Measurements from ENCODE around the gene IER2.
A peak's percentile ranks its signal among the peaks of the same experiment; 100 is the strongest.
"Not testable (repeated sequence)": the region's sequence is repeated elsewhere in the genome, so short reads cannot be mapped to it uniquely, and the experiment has no call there.

Gene IER2

DNA sequence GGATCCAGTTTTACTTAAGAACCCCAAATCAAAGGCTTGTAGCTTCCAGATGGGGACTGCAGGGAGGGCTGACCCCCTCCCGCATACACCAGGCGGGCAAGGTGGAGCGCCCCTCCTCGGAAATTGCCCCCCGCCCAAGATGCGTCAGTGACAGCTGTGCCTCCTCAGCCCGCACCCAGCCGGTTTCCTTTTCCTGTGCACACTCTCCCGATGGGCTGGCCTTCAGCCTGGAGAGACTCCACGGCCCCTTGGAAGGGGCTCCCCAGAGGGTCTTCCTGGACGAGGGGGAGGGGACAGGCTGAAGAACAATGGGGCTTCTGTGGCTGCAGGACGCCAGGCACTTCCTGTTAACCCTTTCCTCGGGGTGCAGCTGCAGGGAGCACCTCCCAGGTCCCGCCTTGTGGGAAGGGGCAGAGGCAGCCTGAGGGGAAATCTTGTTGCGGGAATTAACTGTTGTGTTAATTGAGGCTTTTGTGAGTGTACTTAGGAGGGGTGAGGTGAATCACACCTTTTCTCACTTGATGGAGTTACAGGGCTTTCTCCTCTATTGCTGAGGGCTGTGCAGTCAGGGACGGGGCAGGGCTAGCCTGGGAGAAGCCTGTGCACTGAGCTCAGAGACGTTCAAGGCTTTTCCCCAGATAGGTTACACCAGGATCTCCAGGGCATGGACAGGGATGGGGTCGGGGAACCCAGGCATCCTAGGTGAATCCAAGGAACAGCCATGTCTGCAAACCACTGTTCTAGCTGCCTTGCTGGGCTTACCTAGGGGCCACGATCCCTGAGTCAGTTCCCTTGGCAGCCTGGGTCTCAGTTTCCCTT lies 14.3 kb downstream of the IER2 start:
- peak; percentile 73 for DNase-seq (ENCODE audit: low read depth)

DNA sequence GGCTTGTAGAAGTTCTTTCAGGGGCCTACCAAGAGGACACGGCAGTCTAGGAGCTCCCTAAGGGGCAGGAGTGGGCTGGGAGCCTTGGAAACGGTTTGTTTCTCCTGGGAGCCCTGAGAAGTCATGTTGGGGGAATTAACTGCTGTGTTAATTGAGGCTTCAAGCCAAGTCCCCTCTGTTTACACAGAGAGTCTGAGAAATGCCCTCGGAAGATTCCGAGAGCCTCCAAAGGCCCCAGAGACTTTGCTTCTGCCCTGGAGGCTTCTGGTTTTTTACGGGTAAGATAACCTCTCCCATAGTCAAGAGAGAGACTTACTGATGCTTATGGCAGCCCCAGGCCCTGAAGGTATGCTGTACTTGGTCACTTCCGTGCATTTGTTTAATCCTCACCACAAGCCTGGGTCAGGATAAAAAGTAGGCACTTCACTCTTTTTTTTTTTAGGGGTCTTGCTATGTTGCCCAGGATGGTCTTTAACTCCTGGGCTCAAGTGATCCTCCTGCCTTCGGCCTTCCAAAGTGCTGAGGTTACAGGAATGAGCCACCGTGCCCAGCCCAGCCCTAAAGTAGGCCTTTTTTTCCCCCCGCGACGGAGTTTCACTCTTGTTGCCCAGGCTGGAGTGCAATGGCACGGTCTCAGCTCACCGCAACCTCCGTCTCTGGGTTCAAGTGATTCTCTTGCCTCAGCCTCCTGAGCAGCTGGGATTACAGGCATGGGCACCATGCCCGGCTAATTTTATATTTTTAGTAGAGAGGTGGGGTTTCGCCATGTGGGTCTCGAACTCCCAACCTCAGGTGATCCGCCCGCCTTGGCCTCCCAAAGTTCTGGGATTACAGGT lies 15.2 kb downstream of the IER2 start:
- peak; percentile 41 for DNase-seq (ENCODE audit: low read depth)

DNA sequence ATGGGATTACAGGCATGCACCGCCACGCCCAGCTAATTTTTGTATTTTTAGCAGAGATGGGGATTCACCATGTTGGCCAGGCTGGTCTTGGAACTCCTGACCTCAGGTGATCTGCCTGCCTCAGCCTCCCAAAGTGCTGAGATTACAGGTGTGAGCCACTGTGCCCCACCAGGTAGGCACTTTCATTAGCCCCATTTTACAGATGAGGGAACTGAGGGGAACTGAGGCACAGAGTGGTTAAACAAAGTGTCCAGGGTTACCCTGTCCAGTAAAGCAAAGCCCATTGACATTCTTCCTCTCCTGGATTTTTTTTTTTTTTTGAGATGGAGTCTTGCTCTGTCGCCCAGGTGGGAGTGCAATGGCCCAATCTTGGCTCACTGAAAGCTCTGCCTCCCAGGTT lies 15.9 kb downstream of the IER2 start:
- not testable (repeated sequence) for DNase-seq (ENCODE audit: low read depth)

DNA sequence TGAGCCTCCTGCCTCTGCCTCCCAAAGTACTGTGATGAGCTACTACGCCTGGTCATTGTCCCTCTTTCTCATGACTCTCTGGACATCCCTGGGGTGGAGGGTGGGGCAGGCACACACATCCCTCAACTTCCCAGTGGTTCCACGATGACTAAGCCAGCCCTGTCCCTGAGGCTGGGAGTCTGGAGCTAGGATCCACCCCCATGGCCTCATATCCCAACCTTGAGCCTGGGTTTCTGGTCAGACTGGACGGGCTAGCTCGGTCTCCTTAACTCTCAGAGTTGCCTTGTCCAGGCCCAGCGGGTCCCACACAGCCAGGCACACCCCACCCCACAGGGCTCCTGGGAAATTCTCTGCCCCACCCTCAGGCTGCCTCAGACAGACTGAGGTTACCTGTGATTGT lies 19.6 kb downstream of the IER2 start:
- DNase-seq (ENCODE audit: low read depth): peak; percentile 92

DNA sequence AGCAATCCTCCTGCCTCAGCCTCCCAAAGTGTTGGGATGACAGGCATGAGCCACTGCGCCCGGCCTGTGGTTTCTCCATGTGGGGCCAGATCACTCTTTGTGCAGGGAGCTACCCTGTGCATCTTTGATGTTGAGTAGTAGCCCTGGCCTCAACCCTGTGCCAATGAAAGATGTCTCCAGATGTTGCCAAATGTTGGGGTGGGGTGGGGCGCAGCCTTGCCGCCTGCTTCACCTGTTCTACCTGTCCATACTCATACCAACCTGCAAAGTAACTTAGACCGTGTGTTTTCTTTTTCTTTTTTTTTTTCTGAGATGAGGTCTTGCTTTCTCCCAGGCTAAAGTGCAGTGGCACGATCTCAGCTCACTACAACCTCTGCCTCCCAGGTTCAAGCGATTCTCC lies 20.9 kb downstream of the IER2 start:
- no peak for DNase-seq (ENCODE audit: low read depth)

DNA sequence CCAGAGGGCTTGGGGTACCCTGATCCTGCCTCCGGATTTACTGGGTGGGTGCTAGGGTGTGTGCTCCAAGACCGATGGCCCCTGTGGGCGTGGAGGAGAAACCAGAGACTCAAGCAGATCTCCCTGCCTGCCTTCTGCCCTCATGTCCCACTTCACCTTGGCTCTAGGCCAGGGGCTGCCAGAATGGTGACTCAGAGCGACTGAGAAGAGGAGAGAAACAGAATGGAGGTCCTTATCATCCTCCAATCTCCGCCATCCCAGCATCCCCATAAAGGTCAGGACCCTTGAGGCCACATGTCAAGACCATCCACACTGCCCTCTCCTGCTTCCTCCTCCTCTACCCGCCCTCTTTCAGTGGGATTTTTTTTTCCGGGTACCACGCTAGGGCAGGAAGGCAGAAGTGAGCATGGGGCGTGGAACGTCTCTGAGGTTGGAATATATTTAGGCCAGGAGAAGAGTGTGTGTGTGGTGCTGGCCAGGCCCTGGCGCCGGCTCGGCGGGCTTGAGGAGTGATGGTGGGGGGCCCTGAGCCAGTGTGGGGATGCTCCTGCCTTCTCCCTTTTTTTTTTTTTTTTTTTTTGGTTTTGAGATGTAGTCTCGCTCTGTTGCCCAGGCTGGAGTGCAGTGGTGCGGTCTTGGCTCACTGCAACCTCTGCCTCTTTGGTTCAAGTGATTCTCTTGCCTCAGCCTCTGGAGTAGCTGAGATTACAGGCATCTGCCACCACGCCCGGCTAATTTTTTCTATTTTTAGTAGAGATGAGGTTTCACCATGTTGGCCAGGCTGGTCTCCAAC lies 22.3 kb downstream of the IER2 start:
- peak; percentile 94 for DNase-seq (ENCODE audit: low read depth)

DNA sequence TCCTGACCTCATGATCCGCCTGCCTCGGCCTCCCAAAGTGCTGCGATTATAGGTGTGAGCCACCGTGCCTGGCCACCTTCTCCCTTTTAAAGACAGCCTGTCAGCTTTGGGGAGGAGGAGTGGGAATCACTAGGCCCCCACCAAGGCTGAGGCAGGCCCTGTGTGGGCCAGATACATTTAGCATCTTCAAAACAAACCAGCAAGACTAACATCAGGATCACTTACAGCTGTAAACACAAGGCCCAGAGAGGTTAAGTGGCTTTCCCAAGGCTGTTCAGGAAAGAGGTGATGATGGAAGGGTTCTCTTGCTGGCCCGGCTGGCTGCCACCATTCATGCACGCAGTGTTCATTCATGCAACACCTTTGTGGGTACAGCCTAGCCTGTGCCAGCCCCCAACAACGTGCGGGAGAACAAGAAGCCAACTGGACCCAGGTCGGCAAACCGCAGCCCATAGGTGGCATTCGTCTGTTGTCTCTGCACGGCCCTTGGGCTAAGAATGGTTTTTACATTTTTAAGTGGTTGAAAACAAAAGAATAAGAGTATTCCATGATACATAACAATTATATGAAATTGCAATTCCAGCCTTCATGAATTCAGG lies 23.0 kb downstream of the IER2 start:
- no peak for DNase-seq (ENCODE audit: low read depth)

DNA sequence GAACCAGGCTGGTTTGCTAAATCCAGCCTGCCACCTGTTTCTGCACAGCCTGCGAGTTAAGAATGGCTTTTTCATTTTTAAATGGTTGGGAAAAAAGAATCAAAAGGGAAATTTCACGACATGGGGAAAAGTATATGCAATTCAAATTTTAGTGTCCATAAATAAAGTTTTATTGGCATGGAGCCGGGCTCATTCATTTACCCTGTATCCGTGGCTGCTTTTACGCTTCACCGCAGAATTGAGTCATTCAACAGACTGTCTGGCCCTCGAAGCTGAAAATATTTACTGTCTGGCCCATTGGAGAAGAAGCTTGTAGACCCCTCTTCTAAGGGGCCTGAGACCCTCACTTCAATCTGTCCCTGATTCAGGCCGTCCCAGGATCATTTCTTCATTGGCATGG lies 26.1 kb downstream of the IER2 start:
- no peak for DNase-seq (ENCODE audit: low read depth)

DNA sequence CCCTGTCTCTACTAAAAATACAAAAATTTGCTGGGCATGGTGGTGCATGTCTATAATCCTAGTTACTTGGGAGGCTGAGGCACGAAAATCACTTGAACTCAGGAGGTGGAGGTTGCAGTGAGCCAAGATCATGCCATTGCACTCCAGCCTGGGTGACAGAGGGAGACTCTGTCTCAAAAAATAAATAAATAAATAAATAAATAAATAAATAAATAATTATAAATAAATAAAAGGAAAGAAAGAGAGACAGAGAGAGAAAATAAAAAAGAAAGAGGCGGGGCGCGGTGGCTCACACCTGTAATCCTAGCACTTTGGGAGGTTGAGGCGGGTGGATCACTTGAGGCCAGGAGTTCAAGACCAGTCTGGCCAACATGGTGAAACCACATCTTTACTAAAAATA lies 27.4 kb downstream of the IER2 start:
- DNase-seq (ENCODE audit: low read depth): not testable (repeated sequence)

DNA sequence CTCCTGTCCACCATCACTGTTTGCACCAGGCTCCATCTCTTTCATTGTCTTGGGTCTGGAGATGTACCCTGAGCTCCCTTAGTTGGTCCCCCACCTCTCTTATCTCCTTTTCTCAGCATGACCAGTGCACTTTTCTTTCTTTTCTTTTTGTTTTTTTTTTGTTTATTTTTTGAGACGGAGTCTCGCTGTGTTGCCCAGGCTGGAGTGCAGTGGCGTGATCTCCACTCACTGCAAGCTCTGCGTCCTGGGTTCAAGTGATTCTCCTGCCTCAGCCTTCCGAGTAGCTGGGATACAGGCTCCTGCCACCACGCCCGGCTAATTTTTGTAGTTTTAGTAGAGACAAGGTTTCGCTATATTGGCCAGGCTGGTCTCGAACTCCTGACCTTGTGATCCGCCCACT lies 28.1 kb downstream of the IER2 start:
- DNase-seq (ENCODE audit: low read depth): not testable (repeated sequence)

DNA sequence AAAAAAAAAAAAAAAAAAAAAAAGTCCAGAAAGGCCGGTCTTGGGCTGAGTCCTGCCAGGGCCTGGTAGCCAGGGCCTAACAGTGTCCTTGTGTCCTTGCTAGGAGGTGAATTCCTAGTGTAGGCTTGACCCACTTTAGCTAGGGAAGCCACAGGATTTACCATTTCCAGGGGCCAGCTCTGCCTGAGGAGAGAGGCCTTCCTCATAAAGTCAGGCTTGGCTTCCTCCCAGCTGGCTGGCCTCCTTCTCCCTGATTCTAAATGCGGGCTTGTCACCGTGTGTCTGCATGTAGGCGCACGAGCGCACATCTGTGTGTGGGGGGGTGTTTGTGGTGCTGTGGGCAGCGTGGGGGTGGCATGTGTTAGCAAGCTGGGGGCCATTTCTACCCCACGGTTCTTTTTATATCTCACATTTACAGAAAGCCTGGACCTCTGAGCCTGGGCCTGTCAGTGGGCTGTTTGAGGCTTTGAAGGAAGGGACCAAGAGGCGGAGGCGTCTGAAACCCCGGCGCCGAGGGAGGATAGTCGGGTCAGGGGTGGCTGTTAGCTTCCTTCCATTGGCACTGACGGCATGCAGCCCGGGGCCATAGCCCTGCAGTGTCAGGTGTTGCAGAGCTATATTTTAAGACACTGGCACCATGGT lies 31.7 kb downstream of the IER2 start:
- peak; percentile 19 for DNase-seq (ENCODE audit: low read depth)

DNA sequence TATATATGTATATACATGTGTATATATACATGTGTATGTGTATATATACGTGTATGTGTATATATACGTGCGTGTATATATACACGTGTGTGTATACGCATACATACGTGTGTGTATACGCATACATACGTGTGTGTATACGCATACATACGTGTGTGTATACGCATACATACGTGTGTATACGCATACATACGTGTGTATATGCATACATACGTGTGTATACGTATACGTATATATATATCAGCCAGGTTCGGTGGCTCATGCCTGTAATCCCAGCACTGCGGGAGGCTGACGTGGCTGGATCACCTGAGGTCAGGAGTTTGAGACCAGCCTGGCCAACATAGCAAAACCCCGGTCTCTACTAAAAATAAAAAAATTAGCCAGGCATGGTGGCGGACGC lies 34.7 kb downstream of the IER2 start:
- DNase-seq (ENCODE audit: low read depth): not testable (repeated sequence)

DNA sequence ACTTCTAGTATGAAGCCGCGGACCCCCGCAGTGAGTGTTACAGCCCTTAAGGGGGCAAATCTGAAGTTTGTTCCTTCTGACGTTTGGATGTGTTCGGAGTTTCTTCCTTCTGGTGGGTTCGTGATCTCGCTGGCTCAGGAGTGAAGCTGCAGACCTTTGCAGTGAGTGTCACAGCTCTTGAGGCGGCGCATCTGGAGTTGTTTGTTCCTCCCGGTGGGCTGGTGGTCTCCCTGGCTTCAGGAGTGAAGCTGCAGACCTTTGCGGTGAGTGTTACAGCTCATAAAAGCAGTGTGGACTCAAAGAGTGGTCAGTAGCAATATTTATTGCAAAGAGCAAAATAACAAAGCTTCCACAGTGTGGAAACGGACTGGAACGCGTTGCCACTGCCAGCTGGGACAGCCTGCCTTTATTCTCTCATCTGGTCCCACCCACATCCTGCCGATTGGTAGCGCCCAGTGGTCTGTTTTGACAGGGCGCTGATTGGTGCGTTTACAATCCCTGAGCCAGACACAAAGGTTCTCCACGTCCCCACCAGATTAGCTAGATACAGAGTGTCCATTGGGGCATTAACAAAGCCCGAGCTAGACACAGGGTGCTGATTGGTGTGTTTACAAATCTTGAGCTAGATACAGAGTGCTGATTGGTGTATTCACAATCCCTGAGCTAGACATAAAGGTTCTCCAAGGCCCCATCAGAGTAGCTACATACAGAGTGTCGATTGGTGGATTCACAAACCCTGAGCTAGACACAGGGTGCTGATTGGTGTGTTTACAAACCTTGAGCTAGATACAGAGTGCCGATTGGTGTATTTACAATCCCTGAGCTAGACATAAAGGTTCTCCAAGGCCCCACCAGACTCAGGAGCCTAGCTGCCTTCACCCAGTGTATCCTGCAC lies 35.8 kb downstream of the IER2 start:
- not testable (repeated sequence) for DNase-seq (ENCODE audit: low read depth)

DNA sequence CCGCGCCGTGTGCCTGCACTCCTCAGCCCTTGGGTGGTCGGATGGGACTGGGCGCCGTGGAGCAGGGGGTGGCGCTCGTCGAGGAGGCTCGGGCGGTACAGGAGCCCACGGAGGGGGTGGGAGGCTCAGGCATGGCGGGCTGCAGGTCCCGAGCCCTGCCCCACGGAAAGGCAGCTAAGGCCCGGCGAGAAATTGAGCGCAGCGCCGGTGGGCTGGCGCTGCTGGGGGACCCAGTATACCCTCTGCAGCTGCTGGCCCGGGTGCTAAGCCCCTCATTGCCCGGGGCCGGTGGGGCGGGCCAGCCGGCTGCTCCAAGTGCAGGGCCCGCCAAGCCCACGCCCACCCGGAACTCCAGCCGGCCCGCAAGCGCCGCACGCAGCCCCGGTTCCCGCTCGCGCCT lies 36.5 kb downstream of the IER2 start:
- not testable (repeated sequence) for DNase-seq (ENCODE audit: low read depth)

DNA sequence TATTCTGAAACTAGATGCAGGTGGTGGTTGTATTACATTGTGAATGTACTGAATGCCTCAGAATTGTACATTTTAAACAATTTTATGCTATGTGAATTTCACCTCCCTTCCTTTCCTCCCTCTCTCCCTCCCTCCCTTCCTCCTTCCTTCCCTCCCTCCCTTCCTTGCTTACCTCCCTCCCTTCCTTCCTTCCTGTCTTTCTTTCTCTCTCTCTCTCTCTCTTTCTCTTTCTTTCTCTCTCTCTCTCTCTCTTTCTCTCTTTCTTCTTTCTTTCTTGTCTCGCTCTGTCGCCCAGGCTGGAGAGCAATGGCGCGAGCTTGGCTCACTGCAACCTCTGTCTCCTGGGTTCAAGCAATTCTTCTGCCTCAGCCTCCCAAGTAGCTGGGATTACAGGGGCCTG lies 37.2 kb downstream of the IER2 start:
- no peak for DNase-seq (ENCODE audit: low read depth)

DNA sequence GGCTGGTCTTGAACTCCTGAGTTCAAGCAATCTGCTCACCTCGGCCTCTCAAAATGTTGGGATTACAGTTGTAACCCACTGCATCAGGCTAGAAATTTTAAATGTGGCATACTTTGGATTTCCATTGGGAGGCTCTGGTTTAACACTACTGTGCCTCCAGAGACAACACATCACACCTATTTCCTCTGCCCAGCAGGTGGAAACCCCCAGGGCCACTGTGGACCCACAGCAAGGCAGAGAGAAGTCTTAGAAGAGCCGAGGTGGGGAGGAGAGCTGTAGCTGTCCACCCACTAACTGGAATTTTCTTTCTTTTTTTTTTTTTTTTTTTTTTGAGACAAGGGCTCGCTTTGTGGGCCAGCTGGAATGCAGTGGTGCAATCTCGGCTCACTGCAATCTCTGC lies 39.4 kb downstream of the IER2 start:
- DNase-seq (ENCODE audit: low read depth): no peak

DNA sequence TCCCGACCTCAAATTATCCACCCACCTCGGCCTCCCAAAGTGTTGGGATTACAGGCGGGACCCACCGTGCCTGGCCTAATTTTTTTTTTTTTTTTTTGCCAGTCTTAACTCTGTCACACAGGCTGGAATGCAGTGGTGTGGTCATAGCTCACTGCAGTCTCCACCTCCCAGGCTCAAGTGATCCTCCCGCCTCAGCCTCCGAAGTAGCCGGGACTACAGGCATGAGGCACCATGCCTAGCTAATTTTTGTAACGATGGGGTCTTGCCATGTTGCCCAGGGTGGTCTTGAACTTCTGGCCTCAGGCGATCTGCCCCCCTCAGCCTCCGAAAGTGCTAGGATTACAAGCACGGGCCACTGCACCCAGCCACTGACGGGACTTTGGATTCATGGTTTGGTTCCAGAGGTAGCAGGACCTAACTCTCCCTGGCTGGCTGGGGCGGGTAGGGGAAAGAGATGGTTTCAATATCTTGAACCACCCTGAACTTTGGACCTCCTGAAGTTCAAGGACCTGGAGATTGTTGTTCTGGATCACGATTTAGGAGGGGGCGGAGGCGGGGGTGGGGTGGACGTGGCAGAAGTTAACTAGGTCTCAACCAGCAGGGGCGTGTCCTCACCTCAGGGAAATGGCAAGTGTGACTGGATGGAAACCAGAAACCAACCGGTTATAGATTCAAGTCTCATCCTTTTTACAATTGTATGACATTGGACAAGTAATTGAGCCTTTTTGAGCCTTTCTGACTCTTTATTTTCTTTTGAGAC lies 40.8 kb downstream of the IER2 start:
- DNase-seq (ENCODE audit: low read depth): no peak

DNA sequence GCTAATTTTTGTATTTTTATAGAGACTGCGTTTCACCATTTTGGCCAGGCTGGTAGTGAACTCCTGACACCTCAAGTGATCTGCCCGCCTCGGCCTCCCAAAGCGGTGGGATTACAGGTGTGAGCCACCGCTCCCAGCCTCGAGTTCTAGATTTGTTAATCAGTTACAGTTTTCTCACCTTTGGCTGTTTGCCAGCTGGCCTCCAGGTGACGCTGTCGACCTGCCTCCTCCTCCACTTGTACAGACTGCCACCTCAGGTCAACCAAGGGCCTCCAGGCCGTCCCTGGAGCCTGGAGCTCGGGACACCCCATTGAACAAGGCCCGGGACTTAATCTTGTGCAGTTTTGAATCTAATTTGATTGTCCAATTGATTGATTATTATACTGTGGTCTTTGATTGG lies 45.5 kb downstream of the IER2 start:
- DNase-seq (ENCODE audit: low read depth): no peak

DNA sequence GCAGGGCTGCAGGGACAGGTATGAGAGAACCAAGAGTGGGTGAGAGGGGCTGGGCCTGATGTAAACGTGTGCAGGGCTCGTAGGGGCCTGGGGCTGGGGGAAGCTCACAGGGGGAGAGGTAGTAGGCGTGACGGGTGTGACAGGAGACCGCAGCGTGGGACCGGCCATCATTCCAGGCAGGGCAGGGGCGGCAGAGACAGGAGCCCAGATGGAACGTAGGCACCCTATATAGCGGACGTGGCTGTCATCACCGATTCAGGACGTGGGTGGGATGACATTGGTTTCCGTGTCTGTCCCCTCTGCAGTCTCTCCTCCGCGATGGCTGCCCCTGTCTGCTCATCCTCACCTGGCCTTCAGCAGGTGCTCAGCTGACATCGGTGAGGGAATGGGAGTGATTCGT lies 48.4 kb downstream of the IER2 start:
- DNase-seq (ENCODE audit: low read depth): no peak

DNA sequence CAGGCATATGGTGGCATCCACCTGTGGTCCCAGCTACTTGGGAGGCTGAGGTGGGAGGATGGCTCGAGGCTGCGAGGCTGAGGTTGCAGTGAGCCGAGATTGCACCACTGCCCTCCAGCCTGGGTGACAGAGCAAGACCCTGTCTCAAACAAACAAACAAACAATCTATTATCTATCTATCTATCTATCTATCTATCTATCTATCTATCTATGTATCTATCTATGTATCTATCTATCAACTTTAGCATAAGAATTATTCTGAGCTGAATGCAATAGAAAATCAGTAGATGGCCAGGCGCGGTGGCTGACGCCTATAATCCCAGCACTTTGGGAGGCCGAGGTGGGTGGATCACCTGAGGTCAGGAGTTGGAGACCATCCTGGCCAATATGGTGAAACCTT lies 51.9 kb downstream of the IER2 start:
- not testable (repeated sequence) for DNase-seq (ENCODE audit: low read depth)

Measured in ELR (cell line).